GM12891 (cell line): Measurements from ENCODE around the gene RPH3AL.

Experiments
- DNase-seq: peaks from one replicate; pipeline ENCODE4 v3.0.0; 2011; ENCODE audit warnings: low spot score; ENCODE audit not compliant: insufficient read length
- FAIRE-seq: peaks from 2 replicates; lab custom pipeline; 2011; peaks lifted over from hg19 to GRCh38; lab: Jason Lieb, UNC
- PAX5 ChIP-seq: IDR thresholded peaks from 2 replicates; pipeline ENCODE4 v1.6.1; 2011; ENCODE audit warnings: low read length, moderate library complexity, mild to moderate bottlenecking; ENCODE audit not compliant: insufficient read depth, severe bottlenecking
- POLR2A ChIP-seq: IDR thresholded peaks from 2 replicates; pipeline ENCODE4 v1.6.1; 2011; ENCODE audit warnings: low read depth, low read length, control low read depth
- POLR2AphosphoS5 ChIP-seq: IDR thresholded peaks from 2 replicates; pipeline ENCODE4 v1.6.1; 2011; ENCODE audit warnings: low read depth, low read length, control low read depth
- POU2F2 ChIP-seq: IDR thresholded peaks from 2 replicates; pipeline ENCODE4 v1.6.1; 2011; ENCODE audit warnings: low read depth, mild to moderate bottlenecking, control low read depth, low read length, moderate library complexity
- SPI1 ChIP-seq: IDR thresholded peaks from 2 replicates; pipeline ENCODE4 v1.6.1; 2011; ENCODE audit warnings: low read depth, low read length, control low read depth
- TAF1 ChIP-seq: IDR thresholded peaks from 2 replicates; pipeline ENCODE4 v1.6.1; 2011; ENCODE audit warnings: low read depth, low read length, control low read depth

Gene RPH3AL

DNA sequence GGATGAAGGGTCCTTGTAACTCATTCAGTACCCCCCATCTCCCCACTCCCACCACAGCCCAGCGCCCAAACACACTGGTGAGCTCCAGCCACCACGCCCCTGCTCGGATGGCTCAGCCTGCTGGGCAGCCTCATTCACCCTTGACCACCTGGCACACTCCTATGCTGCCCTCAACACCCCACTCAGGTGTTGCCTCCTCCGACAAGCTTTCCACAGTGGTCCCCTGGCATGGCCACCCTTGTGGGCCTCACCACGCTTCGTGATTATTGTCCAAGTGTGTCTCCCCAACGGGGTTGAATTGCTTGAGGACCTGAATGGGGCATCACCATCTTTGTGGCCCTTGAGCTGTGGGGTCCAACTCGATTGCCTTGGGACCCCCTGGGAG is 159.2 kb downstream of the RPH3AL start:
- DNase-seq = no peak
- no peak for TF ChIP-seq TAF1
- TF ChIP-seq POLR2AphosphoS5 = no peak
- no peak for TF ChIP-seq SPI1
- no peak for TF ChIP-seq POU2F2
- no peak for TF ChIP-seq POLR2A
- no peak for TF ChIP-seq PAX5
- no peak for FAIRE-seq

DNA sequence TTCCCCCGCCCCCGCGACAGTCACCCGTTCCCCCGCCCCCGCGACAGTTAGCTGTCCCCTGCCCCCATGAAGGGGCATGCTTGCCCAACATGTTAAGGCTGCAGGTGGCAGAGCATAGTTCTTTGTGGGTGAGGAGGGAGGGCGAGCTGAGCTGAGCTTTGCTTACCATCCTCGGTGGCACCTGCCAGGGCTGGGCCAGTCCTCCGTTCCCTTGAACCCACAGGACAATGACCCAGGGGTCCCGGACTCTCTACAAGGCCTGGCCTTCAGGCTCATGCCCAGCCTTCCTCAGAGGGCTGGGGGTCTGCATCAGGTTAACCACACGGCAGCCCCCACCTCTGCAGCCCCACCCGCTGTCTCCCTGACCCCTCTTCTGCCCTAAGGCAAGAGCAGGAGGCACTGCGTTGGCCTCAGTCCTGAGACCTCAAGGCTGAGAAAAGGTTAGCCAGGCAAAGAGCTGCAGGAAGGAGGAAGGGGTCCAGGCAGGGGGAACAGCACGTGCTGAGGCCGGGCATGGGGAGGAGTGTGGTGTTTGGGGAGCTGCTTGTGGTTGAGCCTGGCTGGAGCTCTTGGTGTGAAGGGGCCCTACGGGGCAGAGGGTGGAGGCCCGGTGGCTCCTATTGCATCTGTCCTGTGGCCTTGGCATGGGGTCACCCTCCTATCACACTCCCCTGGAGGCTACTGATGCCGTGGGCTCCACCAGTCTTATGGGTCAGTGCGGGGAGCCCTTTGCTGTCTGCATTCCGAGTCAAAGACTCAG is 159.8 kb downstream of the RPH3AL start:
- FAIRE-seq (no peak), DNase-seq (no peak)
- TF ChIP-seq PAX5 (no peak), POLR2A (no peak), SPI1 (no peak), POLR2AphosphoS5 (no peak), TAF1 (no peak), POU2F2 (no peak)

DNA sequence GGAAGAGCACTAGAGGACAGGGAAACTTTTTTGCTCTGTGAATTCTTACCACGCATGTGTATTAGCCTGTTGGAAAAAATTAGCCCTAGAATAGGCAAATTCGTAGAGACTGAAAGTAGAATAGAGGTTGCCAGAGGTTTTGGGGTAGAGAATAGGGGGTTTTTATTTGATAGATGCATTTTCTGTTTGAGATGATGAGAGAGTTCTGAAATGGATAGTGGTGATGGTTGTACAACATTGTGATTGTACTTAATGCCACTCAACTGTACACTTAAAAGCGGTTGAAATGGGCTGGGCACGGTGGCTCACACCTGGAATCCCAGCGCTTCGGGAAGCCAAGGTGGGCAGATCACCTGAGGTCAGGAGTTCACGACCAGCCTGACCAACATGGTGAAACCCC is 163.2 kb downstream of the RPH3AL start:
- FAIRE-seq (no peak), DNase-seq (no peak)
- TF ChIP-seq PAX5 (no peak), POU2F2 (no peak), SPI1 (no peak), TAF1 (no peak), POLR2A (no peak), POLR2AphosphoS5 (no peak)

DNA sequence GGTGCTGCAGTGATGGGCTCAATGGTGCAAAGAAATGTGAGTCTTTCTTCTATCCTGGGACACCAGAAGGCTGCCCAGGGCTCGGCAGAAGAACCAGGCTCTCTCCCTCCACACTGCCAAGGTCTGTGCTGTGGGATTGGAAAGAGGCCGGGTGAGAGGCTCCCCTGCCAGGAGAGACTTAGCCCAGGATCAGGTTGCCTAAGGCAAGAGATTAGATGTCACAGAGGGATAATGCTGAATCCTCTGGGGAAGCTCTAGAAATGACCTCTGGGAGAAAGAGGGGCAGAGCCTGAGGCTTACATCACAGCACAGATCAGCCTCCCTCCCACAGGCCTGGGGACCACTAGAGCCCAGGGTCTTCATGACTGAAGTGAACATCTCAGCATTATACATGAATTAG is 165.5 kb downstream of the RPH3AL start:
- DNase-seq (no peak), FAIRE-seq (no peak)
- TF ChIP-seq POLR2A (no peak), POLR2AphosphoS5 (no peak), TAF1 (no peak), SPI1 (no peak), PAX5 (no peak), POU2F2 (no peak)

DNA sequence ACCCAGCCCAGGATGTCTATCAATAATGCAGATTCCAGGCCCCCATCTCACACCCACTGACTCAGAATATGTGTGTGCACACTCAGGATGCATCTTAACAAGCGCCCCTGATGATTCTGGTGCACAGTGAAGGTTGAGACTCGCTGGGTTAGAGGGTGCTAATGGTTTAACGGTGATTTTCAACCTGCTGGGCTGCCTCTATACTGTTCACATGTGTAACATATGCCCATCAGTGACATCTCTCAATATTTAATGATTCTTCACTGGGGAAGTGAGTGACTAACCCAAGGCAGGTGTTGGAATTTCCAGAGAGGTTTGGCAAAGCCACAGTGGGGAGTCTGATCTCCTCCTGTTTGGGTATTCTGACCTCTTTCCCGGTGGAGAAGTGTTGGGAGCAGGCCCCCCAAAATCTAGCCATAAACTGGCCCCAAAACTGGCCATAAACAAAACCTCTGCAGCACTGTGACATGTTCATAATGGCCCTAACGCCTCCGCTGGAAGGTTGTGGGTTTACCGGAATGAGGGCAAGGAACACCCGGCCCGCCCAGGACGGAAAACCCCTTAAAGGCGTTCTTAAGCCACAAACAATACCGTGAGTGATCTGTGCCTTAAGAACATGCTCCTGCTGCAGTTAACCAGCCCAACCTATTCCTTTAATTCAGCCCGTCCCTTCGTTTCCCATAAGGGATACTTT is 167.0 kb downstream of the RPH3AL start:
- no peak for TF ChIP-seq TAF1
- no peak for TF ChIP-seq POLR2A
- TF ChIP-seq POLR2AphosphoS5 = no peak
- TF ChIP-seq PAX5 = no peak
- TF ChIP-seq POU2F2 = no peak
- no peak for TF ChIP-seq SPI1
- no peak for DNase-seq
- no peak for FAIRE-seq

DNA sequence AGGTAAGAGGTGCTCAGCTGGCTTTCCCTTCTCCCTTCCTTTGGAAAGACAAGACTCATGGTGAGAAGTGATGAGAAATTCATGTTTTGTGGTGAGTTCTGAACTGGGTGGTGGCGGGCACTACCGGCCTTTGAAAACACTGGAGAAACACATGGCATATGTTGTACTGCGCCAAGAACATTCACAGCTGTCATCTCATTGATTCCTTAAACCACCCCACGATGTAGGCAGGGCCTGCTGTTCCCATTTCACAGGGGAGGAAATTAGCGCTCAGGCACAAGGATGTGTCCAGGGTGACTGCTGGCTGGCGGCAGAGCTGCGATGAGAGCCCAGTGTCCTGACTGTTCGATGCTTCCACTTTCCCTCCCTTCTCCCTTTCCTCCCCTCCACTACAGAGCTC is 169.6 kb downstream of the RPH3AL start:
- no peak for FAIRE-seq
- TF ChIP-seq SPI1 (no peak), TAF1 (no peak), POU2F2 (no peak), POLR2AphosphoS5 (no peak), PAX5 (no peak), POLR2A (no peak)

DNA sequence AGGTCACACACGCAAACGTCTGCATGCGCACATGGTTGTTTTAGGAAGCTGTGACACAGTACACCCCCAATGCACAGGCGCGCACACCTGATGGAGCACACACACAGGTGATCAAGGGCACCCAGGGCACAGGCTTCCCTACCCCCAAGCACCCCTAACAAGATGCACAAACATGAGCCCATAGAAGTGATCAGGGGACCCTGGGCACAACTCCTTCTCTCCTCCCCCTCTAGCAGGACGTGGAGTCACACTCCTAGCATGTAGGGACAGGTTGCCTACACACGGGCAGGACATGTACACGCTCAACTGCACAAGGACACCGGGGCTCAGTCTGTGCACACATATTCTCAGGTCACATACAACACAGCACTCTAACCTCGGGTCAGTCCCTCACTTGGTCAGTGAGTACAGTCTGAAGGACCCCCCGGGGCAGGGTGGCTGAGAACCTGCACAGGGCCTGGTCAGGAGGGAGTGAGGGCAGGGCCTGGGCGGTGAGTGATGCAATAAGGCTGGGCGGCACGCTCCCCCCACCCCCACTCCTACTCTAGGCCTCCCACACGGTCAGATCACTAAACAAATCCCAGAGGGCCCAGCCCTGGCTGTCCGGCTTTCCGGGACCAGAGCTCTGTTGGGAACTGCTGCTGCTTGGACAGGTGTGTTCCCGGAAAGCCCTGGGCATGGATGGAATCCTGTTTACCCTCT is 170.4 kb downstream of the RPH3AL start:
- FAIRE-seq = no peak
- TF ChIP-seq POLR2AphosphoS5 (no peak), POLR2A (no peak), SPI1 (no peak), TAF1 (no peak), PAX5 (no peak), POU2F2 (no peak)
- no peak for DNase-seq

More for the DNA sequence above, 169.6 kb downstream of the RPH3AL start:
- no peak for DNase-seq

DNA sequence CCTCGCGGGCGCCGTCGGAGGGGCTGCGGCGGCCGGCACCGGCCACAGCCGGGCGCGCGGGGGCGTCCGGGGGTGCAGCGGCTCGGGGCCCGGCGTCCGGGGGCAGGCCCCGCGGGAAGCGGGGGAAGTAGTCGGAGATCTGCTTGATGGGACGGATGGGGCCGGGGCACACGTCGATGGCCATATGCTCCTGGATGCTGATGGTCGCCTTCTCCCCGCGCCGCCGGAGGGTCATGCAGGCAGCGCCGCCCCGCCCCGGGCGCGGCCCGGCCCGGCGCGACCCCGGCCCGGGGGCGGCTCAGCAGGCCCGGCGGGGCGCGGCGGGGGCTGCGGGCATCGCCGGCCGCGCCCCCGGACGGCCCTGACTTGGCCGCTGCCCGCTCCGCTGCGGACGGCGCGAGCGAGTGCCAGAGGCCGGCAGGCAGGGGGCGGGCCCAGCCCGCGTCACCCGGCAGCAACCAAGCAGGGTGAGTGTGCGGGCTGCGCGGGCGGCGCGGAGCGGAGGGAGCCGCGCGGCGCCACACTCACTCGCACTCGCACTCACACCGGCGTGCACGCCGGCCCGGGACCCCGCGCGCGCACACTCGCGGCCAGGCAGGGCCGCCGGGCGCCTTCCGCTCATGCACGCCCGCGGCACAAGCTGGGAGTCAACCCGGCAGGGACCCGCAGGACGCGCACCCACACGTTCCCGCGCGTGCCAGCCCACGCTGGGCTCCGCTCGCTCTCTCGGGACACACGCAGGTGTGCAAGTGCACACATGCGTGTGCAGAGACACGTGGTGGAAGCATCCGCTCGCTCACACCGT is 171.2 kb downstream of the RPH3AL start, which contains the start of gene DOC2B:
Gene DOC2B (minus strand): TSS at position 406 of the 805 bp plus-strand sequence. CDS start 171 bp downstream, at position 235.
- FAIRE-seq = no peak
- no peak for TF ChIP-seq PAX5
- no peak for TF ChIP-seq TAF1
- TF ChIP-seq POU2F2 = no peak
- TF ChIP-seq POLR2AphosphoS5 = no peak
- TF ChIP-seq POLR2A = no peak
- no peak for TF ChIP-seq SPI1
- DNase-seq = no peak
